ENCODE measurements around the gene ATP12A. TPM values are rescaled to one million over a fixed set of nuclear protein-coding genes. Genes with fewer than 3 reads are reported as not detected.

The ATP12A gene
- total and polyA plus RNA-seq, 2 of the 8 experiments (the other 6 are each of a cell fraction or from before 2014, with no cell fraction given): 0.80 to 1.3 TPM

GRCh38 chr13:24723206-24723605, 43.0 kb downstream of the ATP12A start (continued):
- TF ChIP-seq, protein P1, sequence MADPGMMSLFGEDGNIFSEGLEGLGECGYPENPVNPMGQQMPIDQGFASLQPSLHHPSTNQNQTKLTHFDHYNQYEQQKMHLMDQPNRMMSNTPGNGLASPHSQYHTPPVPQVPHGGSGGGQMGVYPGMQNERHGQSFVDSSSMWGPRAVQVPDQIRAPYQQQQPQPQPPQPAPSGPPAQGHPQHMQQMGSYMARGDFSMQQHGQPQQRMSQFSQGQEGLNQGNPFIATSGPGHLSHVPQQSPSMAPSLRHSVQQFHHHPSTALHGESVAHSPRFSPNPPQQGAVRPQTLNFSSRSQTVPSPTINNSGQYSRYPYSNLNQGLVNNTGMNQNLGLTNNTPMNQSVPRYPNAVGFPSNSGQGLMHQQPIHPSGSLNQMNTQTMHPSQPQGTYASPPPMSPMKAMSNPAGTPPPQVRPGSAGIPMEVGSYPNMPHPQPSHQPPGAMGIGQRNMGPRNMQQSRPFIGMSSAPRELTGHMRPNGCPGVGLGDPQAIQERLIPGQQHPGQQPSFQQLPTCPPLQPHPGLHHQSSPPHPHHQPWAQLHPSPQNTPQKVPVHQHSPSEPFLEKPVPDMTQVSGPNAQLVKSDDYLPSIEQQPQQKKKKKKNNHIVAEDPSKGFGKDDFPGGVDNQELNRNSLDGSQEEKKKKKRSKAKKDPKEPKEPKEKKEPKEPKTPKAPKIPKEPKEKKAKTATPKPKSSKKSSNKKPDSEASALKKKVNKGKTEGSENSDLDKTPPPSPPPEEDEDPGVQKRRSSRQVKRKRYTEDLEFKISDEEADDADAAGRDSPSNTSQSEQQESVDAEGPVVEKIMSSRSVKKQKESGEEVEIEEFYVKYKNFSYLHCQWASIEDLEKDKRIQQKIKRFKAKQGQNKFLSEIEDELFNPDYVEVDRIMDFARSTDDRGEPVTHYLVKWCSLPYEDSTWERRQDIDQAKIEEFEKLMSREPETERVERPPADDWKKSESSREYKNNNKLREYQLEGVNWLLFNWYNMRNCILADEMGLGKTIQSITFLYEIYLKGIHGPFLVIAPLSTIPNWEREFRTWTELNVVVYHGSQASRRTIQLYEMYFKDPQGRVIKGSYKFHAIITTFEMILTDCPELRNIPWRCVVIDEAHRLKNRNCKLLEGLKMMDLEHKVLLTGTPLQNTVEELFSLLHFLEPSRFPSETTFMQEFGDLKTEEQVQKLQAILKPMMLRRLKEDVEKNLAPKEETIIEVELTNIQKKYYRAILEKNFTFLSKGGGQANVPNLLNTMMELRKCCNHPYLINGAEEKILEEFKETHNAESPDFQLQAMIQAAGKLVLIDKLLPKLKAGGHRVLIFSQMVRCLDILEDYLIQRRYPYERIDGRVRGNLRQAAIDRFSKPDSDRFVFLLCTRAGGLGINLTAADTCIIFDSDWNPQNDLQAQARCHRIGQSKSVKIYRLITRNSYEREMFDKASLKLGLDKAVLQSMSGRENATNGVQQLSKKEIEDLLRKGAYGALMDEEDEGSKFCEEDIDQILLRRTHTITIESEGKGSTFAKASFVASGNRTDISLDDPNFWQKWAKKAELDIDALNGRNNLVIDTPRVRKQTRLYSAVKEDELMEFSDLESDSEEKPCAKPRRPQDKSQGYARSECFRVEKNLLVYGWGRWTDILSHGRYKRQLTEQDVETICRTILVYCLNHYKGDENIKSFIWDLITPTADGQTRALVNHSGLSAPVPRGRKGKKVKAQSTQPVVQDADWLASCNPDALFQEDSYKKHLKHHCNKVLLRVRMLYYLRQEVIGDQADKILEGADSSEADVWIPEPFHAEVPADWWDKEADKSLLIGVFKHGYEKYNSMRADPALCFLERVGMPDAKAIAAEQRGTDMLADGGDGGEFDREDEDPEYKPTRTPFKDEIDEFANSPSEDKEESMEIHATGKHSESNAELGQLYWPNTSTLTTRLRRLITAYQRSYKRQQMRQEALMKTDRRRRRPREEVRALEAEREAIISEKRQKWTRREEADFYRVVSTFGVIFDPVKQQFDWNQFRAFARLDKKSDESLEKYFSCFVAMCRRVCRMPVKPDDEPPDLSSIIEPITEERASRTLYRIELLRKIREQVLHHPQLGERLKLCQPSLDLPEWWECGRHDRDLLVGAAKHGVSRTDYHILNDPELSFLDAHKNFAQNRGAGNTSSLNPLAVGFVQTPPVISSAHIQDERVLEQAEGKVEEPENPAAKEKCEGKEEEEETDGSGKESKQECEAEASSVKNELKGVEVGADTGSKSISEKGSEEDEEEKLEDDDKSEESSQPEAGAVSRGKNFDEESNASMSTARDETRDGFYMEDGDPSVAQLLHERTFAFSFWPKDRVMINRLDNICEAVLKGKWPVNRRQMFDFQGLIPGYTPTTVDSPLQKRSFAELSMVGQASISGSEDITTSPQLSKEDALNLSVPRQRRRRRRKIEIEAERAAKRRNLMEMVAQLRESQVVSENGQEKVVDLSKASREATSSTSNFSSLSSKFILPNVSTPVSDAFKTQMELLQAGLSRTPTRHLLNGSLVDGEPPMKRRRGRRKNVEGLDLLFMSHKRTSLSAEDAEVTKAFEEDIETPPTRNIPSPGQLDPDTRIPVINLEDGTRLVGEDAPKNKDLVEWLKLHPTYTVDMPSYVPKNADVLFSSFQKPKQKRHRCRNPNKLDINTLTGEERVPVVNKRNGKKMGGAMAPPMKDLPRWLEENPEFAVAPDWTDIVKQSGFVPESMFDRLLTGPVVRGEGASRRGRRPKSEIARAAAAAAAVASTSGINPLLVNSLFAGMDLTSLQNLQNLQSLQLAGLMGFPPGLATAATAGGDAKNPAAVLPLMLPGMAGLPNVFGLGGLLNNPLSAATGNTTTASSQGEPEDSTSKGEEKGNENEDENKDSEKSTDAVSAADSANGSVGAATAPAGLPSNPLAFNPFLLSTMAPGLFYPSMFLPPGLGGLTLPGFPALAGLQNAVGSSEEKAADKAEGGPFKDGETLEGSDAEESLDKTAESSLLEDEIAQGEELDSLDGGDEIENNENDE (IDR thresholded peaks at IDR 0.05; ENCODE audit: insufficient replicate concordance, low read length): no peak
- TF ChIP-seq SAP30 (IDR thresholded peaks at IDR 0.05; ENCODE audit: insufficient read depth, insufficient replicate concordance, low read length) (no peak), SP1 (IDR thresholded peaks at IDR 0.05; ENCODE audit: low read depth, low read length) (no peak), CHD2 (IDR thresholded peaks at IDR 0.05; ENCODE audit: low read length) (no peak), MAFK (IDR thresholded peaks at IDR 0.05; ENCODE audit: low read depth, low read length) (no peak), GABPA (IDR thresholded peaks at IDR 0.05; ENCODE audit: borderline replicate concordance, insufficient read depth, low read length) (no peak), POLR2AphosphoS5 (IDR thresholded peaks at IDR 0.05; ENCODE audit: low read depth, low read length) (no peak), BRCA1 (IDR thresholded peaks at IDR 0.05; ENCODE audit: low read depth, low read length) (no peak), SRF (IDR thresholded peaks at IDR 0.05; ENCODE audit: low read depth, low read length) (no peak)
- TF ChIP-seq, protein P2, sequence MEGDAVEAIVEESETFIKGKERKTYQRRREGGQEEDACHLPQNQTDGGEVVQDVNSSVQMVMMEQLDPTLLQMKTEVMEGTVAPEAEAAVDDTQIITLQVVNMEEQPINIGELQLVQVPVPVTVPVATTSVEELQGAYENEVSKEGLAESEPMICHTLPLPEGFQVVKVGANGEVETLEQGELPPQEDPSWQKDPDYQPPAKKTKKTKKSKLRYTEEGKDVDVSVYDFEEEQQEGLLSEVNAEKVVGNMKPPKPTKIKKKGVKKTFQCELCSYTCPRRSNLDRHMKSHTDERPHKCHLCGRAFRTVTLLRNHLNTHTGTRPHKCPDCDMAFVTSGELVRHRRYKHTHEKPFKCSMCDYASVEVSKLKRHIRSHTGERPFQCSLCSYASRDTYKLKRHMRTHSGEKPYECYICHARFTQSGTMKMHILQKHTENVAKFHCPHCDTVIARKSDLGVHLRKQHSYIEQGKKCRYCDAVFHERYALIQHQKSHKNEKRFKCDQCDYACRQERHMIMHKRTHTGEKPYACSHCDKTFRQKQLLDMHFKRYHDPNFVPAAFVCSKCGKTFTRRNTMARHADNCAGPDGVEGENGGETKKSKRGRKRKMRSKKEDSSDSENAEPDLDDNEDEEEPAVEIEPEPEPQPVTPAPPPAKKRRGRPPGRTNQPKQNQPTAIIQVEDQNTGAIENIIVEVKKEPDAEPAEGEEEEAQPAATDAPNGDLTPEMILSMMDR (IDR thresholded peaks at IDR 0.05; ENCODE audit: control extremely low read depth in 1 of 3, insufficient read depth in 1 of 3, low read depth in 1 of 3, low read length in 3 of 3): no peak

All from H1 (cell line).